ENCODE measurements around the gene GSTO2.

GSTO2 gene

DNA sequence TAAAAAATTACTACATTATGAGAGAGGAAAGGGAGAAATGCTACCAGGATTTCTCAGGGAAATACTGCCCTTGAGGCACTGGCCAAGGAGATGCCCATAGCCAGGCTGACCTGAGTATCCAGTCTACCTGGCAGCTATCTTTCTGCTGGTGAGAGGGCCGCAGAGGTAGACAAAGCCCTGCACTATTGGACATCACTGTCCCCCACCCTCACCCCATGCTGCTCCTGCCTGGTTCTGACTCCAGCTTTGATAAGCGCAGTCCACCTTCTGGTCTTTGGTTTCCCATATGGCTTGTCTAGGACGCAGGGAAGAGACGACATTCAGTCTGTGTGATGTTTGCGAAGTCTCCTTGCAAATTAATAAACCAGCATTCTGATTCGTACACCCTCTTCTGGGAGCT lies 65.6 kb downstream of the GSTO2 start:
- H2AFZ ChIP-seq (ENCODE audit: low read length): no peak overlapping the region
- no peaks in the 10 kb centered on the region for H3K27me3 ChIP-seq (ENCODE audit: insufficient read depth, low read length, poor library complexity, severe bottlenecking)
- H3K4me2 ChIP-seq (ENCODE audit: low read depth, low read length, poor library complexity, severe bottlenecking): peak overlapping the region; percentile 85
- no peaks in the 10 kb centered on the region; the same call in 1 of the 2 replicates for H3K36me3 ChIP-seq (ENCODE audit: insufficient read depth, low read length)
- peak overlapping the region; percentile 90 for H3K9ac ChIP-seq (ENCODE audit: low read depth, low read length, poor library complexity, severe bottlenecking)
- peaks cover 87% of the 10 kb centered on the region for H3K79me2 ChIP-seq (ENCODE audit: insufficient read depth, low read length)
- H3K4me3 ChIP-seq (ENCODE audit: low read length, poor library complexity, severe bottlenecking): peak overlapping the region; percentile 99
- no peaks in the 10 kb centered on the region for H3K9me3 ChIP-seq (ENCODE audit: insufficient read depth, low read depth, low read length)
- no peaks in the 10 kb centered on the region for H3F3A ChIP-seq (ENCODE audit: low read depth)
- no peaks in the 10 kb centered on the region for H3K9me2 ChIP-seq (replicated peaks; ENCODE audit: low read depth, low read length)
- peaks cover 82% of the 10 kb centered on the region for H3K4me1 ChIP-seq (ENCODE audit: insufficient read depth, low read length, poor library complexity, severe bottlenecking)
- TF ChIP-seq, protein P1, sequence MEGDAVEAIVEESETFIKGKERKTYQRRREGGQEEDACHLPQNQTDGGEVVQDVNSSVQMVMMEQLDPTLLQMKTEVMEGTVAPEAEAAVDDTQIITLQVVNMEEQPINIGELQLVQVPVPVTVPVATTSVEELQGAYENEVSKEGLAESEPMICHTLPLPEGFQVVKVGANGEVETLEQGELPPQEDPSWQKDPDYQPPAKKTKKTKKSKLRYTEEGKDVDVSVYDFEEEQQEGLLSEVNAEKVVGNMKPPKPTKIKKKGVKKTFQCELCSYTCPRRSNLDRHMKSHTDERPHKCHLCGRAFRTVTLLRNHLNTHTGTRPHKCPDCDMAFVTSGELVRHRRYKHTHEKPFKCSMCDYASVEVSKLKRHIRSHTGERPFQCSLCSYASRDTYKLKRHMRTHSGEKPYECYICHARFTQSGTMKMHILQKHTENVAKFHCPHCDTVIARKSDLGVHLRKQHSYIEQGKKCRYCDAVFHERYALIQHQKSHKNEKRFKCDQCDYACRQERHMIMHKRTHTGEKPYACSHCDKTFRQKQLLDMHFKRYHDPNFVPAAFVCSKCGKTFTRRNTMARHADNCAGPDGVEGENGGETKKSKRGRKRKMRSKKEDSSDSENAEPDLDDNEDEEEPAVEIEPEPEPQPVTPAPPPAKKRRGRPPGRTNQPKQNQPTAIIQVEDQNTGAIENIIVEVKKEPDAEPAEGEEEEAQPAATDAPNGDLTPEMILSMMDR (conservative IDR thresholded peaks at IDR 0.05; ENCODE audit: low read length): no peak
- TF ChIP-seq EZH2phosphoT487 (IDR thresholded peaks at IDR 0.05; ENCODE audit: borderline replicate concordance): no peak
- peaks cover 68% of the 10 kb centered on the region for H4K20me1 ChIP-seq (ENCODE audit: insufficient read depth, low read length, poor library complexity, severe bottlenecking)

DNA sequence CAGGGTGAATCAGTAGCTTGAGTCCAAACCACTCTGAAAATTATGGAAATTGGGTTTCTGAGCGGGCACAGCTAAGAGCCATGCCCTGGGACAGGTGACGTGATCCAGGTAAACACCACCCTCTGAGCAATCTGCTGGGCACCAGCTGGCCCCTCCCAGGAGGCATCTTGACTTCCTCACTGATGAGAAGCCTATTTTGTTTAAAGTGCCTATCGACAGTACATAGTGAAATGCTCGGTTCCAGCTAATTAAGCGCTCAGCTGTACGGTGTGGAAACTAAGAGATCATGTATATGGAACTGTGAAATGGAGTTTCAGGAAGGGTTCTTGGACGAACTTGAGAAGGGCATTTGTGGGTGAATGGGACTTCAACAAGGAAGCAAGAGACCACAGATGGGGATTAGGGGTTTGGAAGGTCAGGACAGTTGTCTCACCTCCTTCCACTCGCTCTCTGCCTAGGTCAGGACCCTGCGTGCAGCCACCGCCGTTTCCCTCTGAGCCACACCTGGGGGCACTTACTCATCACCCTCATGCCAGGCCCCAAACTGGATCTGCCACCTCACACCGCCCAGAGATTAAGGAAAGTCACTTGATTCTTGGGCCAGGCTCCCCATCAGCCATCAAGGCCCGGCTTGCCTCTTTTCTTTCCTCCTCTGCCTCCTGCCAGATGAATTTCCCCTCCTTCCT lies 66.1 kb downstream of the GSTO2 start:
- no peaks in the 10 kb centered on the region for H3F3A ChIP-seq (ENCODE audit: low read depth)
- H3K9me3 ChIP-seq (ENCODE audit: insufficient read depth, low read depth, low read length): no peaks in the 10 kb centered on the region
- H3K4me1 ChIP-seq (ENCODE audit: insufficient read depth, low read length, poor library complexity, severe bottlenecking): peaks cover 81% of the 10 kb centered on the region
- peaks cover 83% of the 10 kb centered on the region for H3K79me2 ChIP-seq (ENCODE audit: insufficient read depth, low read length)
- no peaks in the 10 kb centered on the region; the same call in 1 of the 2 replicates for H3K36me3 ChIP-seq (ENCODE audit: insufficient read depth, low read length)
- TF ChIP-seq EZH2phosphoT487 (IDR thresholded peaks at IDR 0.05; ENCODE audit: borderline replicate concordance): no peak
- TF ChIP-seq, protein P1 (conservative IDR thresholded peaks at IDR 0.05; ENCODE audit: low read length): no peak
- peak overlapping the region; percentile 90 for H3K9ac ChIP-seq (ENCODE audit: low read depth, low read length, poor library complexity, severe bottlenecking)
- H3K27me3 ChIP-seq (ENCODE audit: insufficient read depth, low read length, poor library complexity, severe bottlenecking): no peaks in the 10 kb centered on the region
- no peaks in the 10 kb centered on the region for H3K9me2 ChIP-seq (replicated peaks; ENCODE audit: low read depth, low read length)
- peak overlapping the region; percentile 85 for H3K4me2 ChIP-seq (ENCODE audit: low read depth, low read length, poor library complexity, severe bottlenecking)
- H3K4me3 ChIP-seq (ENCODE audit: low read length, poor library complexity, severe bottlenecking): peak overlapping the region; percentile 99
- peaks cover 68% of the 10 kb centered on the region for H4K20me1 ChIP-seq (ENCODE audit: insufficient read depth, low read length, poor library complexity, severe bottlenecking)
- no peak overlapping the region for H2AFZ ChIP-seq (ENCODE audit: low read length)

DNA sequence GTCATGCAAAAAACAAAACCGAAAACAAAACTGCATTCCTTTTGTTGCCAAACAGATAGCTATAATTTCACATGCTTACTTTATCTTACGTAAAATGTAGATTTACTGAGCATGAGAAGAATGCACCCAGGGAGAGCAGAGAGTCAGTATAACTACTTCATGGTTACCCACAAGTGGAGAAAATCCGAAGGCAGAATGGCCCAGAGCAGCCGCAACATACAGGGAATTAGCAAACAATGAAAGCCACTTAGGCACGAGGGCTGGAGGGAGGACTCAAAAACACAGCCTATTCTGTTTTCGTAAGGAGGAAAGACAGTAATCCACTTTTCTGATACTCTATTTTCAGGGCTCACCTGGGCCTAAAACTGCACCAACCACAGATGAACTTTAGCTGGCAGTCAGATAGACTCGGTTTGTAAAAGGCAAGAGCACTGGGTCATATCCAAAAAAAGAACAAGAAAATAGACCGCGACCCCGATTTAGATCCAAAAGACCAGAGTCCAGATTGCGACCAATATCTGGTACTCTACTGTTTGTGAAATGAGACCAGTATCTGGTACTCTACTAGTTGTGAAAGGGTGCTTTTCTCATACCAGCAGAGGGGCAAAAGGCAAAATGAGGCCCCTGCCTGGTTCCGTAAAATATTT lies 68.0 kb downstream of the GSTO2 start:
- no peaks in the 10 kb centered on the region for H3K36me3 ChIP-seq (ENCODE audit: insufficient read depth, low read length)
- H3K4me1 ChIP-seq (ENCODE audit: insufficient read depth, low read length, poor library complexity, severe bottlenecking): peaks cover 69% of the 10 kb centered on the region
- H3K9me3 ChIP-seq (ENCODE audit: insufficient read depth, low read depth, low read length): no peaks in the 10 kb centered on the region
- H3K4me3 ChIP-seq (ENCODE audit: low read length, poor library complexity, severe bottlenecking): peak overlapping the region; percentile 99
- TF ChIP-seq, protein P1 (conservative IDR thresholded peaks at IDR 0.05; ENCODE audit: low read length): no peak
- no peak for TF ChIP-seq EZH2phosphoT487 (IDR thresholded peaks at IDR 0.05; ENCODE audit: borderline replicate concordance)
- peak overlapping the region; percentile 85 for H3K4me2 ChIP-seq (ENCODE audit: low read depth, low read length, poor library complexity, severe bottlenecking)
- no peaks in the 10 kb centered on the region for H3K27me3 ChIP-seq (ENCODE audit: insufficient read depth, low read length, poor library complexity, severe bottlenecking)
- peaks cover 64% of the 10 kb centered on the region for H3K79me2 ChIP-seq (ENCODE audit: insufficient read depth, low read length)
- no peak overlapping the region for H2AFZ ChIP-seq (ENCODE audit: low read length)
- H3K9me2 ChIP-seq (replicated peaks; ENCODE audit: low read depth, low read length): no peaks in the 10 kb centered on the region
- peaks cover 54% of the 10 kb centered on the region for H4K20me1 ChIP-seq (ENCODE audit: insufficient read depth, low read length, poor library complexity, severe bottlenecking)
- H3K9ac ChIP-seq (ENCODE audit: low read depth, low read length, poor library complexity, severe bottlenecking): peak overlapping the region; percentile 90
- H3F3A ChIP-seq (ENCODE audit: low read depth): no peaks in the 10 kb centered on the region

Data from Loucy (cell line).